PFSK-1 (cell line): ENCODE measurements around the gene AXIN2.

Source experiments
- FOXP2 ChIP-seq: optimal IDR thresholded peaks from 2 replicates; pipeline ENCODE3; 2011; ENCODE audit warnings: borderline replicate concordance, control low read depth, inconsistent platforms; ENCODE audit not compliant: insufficient read depth; ENCODE audit errors: extremely low read length, extremely low read depth
- POLR2AphosphoS5 ChIP-seq: IDR thresholded peaks from 2 replicates; pipeline ENCODE4 v1.6.1; 2012; ENCODE audit warnings: low read depth, mild to moderate bottlenecking, control low read depth, low read length, moderate library complexity
- SIN3A ChIP-seq: IDR thresholded peaks from 2 replicates; pipeline ENCODE4 v1.6.1; 2012; ENCODE audit warnings: mild to moderate bottlenecking, low read length, moderate library complexity, borderline replicate concordance; ENCODE audit not compliant: insufficient read depth
- TAF1 ChIP-seq: IDR thresholded peaks from 2 replicates; pipeline ENCODE4 v1.6.1; 2012; ENCODE audit warnings: low read length, control low read depth, borderline replicate concordance; ENCODE audit not compliant: insufficient read depth
- TF ChIP-seq, protein P1 (sequence below), 2 experiments: IDR thresholded peaks; 2 replicates each; pipeline versions ENCODE4 v1.6.1 to v1.8.0; 2011 to 2012; ENCODE audit warnings: low read depth in 2 of 2, low read length in 2 of 2, control low read depth in 1 of 2, inconsistent platforms in 1 of 2, mild to moderate bottlenecking in 1 of 2, moderate library complexity in 1 of 2; ENCODE audit not compliant: insufficient read depth in 1 of 2

The AXIN2 gene

DNA sequence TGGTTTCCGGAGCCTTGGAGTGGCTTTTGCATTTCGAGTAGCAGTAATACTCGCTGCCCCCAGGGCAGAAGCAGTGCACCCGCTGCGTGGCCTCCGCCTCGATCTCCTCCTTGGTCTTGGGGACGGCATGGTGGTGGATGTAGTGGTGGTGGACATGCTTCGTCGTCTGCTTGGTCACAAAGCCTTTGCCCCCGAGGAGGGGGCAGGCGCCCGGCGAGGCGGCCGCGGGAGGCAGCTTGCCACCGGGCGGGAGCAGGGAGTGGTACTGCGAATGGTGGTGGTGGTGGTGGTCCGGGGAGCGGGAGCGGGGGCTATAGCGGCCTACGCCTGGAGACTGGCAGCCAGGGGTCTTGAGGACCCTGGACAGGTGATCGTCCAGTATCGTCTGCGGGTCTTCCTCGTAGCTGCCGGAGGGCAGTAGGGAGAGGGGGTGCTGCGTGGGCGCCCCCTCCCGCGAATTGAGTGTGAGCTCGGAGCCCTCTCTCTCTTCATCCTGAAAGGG is 24.1 kb downstream of the AXIN2 start:
- TF ChIP-seq FOXP2 (no peak), TAF1 (no peak), POLR2AphosphoS5 (no peak), SIN3A (no peak)
- TF ChIP-seq, protein P1, sequence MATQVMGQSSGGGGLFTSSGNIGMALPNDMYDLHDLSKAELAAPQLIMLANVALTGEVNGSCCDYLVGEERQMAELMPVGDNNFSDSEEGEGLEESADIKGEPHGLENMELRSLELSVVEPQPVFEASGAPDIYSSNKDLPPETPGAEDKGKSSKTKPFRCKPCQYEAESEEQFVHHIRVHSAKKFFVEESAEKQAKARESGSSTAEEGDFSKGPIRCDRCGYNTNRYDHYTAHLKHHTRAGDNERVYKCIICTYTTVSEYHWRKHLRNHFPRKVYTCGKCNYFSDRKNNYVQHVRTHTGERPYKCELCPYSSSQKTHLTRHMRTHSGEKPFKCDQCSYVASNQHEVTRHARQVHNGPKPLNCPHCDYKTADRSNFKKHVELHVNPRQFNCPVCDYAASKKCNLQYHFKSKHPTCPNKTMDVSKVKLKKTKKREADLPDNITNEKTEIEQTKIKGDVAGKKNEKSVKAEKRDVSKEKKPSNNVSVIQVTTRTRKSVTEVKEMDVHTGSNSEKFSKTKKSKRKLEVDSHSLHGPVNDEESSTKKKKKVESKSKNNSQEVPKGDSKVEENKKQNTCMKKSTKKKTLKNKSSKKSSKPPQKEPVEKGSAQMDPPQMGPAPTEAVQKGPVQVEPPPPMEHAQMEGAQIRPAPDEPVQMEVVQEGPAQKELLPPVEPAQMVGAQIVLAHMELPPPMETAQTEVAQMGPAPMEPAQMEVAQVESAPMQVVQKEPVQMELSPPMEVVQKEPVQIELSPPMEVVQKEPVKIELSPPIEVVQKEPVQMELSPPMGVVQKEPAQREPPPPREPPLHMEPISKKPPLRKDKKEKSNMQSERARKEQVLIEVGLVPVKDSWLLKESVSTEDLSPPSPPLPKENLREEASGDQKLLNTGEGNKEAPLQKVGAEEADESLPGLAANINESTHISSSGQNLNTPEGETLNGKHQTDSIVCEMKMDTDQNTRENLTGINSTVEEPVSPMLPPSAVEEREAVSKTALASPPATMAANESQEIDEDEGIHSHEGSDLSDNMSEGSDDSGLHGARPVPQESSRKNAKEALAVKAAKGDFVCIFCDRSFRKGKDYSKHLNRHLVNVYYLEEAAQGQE (IDR thresholded peaks at IDR 0.05; ENCODE audit: insufficient read depth in 1 of 2, low read depth in 2 of 2, low read length in 2 of 2): no peak

DNA sequence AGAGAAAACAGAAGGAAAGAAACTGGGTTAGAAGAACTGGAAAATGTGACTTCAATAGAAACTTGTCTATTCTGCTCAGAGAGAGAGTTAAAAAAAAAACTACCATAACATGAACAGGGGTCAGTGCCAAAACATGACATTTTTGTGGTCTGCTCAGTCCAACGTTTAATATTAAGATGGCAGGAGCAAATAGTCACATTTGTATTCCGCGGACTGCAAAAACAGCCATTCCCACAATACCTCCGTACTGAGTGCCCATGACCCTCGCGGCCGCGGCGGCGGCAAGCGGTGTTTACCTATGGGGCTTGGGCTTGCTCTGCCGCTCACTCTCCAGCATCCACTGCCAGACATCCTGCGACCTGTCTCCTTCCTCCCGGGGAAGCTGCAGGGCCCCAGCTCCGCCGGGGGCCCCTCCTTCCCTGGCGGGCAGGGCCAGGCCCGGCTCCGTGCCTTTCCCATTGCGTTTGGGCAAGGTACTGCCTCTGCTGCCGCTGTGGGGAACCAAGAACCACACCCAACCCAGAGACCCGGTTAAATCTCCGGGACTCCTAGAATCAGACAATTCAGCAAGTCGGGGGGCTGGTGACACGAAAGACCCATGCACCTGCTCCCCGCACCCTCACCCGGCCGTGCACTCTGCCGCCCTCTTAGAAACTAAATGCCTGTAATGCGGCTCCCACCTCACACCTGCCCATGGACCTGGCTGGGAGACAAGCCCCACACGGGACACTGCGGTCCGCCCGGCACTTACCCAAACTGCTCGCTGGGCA is 24.7 kb downstream of the AXIN2 start:
- TF ChIP-seq SIN3A (no peak), FOXP2 (no peak), POLR2AphosphoS5 (no peak), TAF1 (no peak)
- TF ChIP-seq, protein P1 (IDR thresholded peaks at IDR 0.05; ENCODE audit: insufficient read depth in 1 of 2, low read depth in 2 of 2, low read length in 2 of 2): no peak

DNA sequence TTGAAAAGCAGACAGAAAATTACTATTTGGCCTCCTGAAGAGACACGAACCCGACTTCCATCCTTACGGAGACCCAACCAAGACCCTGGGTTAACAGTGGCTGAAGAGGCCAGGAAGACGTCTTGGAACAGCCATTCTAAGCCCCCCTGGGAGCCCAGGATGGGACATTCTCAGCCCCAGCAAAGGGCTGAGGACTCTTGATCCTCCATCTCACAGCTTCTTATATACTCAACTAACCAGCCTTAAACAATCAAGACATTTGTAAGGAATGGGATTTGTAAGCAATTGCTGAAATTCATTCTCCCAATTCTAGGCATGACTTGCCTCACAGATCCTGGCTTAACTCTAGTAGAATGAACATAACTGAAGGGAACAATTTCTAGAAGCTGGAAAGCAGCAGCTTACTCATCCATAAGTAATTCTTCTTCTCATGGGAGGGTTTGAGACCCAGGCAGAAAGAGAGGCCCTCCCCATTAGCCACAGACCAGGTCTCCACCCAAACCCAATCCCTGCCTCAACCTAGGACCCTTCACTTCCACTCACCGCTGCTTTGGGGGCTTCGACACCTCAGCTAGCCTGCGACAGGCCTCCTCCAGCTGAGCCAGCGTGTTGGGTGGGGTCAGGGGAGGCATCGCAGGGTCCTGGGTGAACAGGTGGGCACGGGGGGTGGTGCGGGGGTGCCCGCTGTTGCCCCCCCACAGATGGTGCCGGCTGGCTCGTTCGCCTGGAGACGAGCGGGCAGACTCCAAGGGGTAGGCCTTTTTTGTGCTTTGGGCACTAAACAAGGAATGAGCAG is 25.5 kb downstream of the AXIN2 start:
- no peak for TF ChIP-seq TAF1
- TF ChIP-seq, protein P1 (IDR thresholded peaks at IDR 0.05; ENCODE audit: insufficient read depth in 1 of 2, low read depth in 2 of 2, low read length in 2 of 2): no peak
- no peak for TF ChIP-seq POLR2AphosphoS5
- no peak for TF ChIP-seq SIN3A
- TF ChIP-seq FOXP2: no peak

DNA sequence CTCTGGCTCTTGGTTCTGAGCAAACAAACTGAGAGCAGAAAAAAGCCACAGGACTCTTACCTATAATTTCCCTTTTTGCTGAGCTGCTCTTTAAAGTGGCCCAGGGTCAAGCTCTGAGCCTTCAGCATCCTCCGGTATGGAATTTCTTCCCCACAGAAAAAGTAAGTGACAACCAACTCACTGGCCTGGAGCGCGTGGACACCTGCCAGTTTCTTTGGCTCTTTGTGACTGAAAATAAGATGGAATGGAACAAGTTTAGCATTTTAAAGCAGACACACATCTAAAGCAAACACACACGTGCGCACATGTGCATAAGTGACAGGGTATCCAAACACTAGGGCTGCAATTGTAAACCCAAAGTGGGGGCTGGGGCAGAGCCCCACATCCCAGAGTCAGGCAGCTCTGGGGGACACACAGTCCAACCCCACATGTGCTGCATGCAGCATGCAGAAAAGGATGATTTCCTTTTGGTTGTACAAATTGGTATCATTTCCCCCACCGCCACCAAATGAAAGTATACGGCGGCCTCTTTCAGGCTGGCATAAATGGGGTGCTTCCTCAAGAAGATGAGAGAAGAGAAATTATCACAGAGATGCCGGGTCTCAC is 27.5 kb downstream of the AXIN2 start:
- TF ChIP-seq POLR2AphosphoS5 (no peak), TAF1 (no peak), FOXP2 (no peak), SIN3A (no peak)
- TF ChIP-seq, protein P1 (IDR thresholded peaks at IDR 0.05; ENCODE audit: insufficient read depth in 1 of 2, low read depth in 2 of 2, low read length in 2 of 2): no peak
